ENCODE data around the gene ADAMTSL5. TPM values are rescaled to one million over a fixed set of nuclear protein-coding genes. Genes with fewer than 3 reads are reported as not detected.
A peak's percentile ranks its signal among the peaks of the same experiment; 100 is the strongest.

Gene ADAMTSL5
- total RNA-seq, 2 donors from 2014 or later, result 14.5 to 27.2 TPM

DNA sequence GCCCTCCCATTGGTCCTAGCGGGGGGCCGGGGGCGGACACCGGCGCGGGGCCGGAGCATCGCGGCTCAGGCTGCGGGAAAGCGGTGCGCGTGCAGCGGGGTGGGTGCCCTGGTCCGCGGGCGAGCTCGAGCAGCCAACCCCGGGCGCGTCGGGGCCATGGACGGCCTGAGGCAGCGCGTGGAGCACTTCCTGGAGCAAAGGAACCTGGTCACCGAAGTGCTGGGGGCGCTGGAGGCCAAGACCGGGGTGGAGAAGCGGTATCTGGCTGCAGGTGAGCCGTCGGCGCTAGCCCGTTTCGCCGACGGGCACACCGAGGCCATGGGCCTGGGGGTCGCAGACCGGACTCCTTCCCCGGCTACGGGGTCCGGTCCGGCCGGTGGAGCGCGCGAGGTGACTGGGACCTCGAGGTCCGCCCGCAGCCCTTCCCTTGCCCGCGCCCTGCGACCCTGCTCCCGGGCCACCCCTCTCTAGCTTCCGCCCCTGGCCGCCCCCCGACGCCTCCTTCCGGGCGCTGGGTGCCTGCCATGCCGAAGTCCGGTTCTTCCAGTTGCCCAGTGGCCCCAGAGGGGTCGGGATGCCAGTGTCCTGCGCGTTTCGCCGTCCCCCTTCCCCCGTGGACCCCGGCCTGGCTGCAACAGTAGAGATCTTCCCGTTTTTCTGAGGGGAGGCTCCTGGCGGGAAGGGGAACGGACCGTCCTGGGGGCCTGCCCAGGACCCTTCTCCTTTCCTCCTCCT, 21.5 kb downstream of the ADAMTSL5 start, which contains the start of gene REEP6:
Gene REEP6, plus strand, starts transcription at position 68 of the 735 bp plus-strand sequence. Its CDS starts 89 bp downstream, at position 157.
- no peaks in the 10 kb centered on the region for H3K9me3 ChIP-seq
- no peaks in the 10 kb centered on the region for H3K36me3 ChIP-seq
- no peaks in the 10 kb centered on the region for H3K27me3 ChIP-seq
- DNase-seq (ENCODE audit: low spot score), result no peak
- H3K4me3 ChIP-seq, result peak within 1 kb of the TSS; percentile 40 to 63
- H3K27ac ChIP-seq, result peak within 1 kb of the TSS; percentile 80
- H3K4me1 ChIP-seq, result peaks cover 0 to 17% of the 10 kb centered on the region in 2 donors
- TF ChIP-seq, protein P1, sequence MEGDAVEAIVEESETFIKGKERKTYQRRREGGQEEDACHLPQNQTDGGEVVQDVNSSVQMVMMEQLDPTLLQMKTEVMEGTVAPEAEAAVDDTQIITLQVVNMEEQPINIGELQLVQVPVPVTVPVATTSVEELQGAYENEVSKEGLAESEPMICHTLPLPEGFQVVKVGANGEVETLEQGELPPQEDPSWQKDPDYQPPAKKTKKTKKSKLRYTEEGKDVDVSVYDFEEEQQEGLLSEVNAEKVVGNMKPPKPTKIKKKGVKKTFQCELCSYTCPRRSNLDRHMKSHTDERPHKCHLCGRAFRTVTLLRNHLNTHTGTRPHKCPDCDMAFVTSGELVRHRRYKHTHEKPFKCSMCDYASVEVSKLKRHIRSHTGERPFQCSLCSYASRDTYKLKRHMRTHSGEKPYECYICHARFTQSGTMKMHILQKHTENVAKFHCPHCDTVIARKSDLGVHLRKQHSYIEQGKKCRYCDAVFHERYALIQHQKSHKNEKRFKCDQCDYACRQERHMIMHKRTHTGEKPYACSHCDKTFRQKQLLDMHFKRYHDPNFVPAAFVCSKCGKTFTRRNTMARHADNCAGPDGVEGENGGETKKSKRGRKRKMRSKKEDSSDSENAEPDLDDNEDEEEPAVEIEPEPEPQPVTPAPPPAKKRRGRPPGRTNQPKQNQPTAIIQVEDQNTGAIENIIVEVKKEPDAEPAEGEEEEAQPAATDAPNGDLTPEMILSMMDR (IDR thresholded peaks at IDR 0.05), result no peak

DNA sequence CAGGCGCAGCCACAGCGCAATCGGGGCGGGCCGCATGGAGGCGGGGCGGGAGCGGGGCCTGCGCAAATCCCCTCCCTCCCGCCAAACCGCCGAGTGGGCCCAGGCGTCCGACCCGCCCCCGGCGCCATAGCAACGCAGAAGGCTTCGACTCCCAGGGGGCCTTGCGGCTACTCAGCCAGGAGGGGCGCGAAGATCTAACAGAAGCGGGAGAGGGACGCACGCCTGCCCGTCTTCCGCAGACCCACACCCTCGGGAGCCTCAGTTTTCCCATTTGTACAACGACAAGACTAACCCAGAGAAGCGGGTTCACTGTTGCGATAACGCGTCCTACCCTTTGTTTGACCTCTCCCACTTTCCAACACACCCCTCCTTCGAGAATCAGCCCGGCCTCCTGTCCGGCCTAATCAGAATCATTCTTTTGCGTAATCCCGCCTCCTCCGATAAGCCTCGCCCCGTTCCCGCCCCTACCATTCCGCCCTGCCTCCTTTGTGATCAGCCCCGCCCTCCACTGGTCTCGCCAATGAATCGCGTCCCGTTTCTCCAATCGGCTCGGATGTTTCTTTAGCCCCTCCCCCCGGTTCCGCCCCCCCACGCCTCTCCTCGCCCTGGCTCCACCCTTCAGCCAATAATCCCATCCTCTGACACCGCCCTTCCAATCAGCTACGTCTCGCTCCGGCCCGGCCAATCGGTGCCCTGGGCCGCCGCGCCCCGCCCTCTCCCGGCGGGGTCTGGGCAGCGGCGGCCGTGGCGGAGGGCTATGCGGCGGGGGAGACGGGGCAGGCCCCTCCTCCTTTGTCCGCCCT, 22.3 kb downstream of the ADAMTSL5 start, which contains the start of gene PCSK4:
Gene PCSK4, minus strand, starts transcription at position 40 of the 803 bp plus-strand sequence. Its CDS starts 4 bp downstream, at position 36.
- no peaks in the 10 kb centered on the region for H3K27me3 ChIP-seq
- H3K4me3 ChIP-seq, result peak within 1 kb of the TSS; percentile 40 to 63
- H3K27ac ChIP-seq, result peak within 1 kb of the TSS; percentile 80
- DNase-seq (ENCODE audit: low spot score), result peak; percentile 99
- no peaks in the 10 kb centered on the region for H3K36me3 ChIP-seq
- TF ChIP-seq, protein P1 (IDR thresholded peaks at IDR 0.05), result no peak
- H3K4me1 ChIP-seq, result peaks cover 0 to 17% of the 10 kb centered on the region in 2 donors
- no peaks in the 10 kb centered on the region for H3K9me3 ChIP-seq

DNA sequence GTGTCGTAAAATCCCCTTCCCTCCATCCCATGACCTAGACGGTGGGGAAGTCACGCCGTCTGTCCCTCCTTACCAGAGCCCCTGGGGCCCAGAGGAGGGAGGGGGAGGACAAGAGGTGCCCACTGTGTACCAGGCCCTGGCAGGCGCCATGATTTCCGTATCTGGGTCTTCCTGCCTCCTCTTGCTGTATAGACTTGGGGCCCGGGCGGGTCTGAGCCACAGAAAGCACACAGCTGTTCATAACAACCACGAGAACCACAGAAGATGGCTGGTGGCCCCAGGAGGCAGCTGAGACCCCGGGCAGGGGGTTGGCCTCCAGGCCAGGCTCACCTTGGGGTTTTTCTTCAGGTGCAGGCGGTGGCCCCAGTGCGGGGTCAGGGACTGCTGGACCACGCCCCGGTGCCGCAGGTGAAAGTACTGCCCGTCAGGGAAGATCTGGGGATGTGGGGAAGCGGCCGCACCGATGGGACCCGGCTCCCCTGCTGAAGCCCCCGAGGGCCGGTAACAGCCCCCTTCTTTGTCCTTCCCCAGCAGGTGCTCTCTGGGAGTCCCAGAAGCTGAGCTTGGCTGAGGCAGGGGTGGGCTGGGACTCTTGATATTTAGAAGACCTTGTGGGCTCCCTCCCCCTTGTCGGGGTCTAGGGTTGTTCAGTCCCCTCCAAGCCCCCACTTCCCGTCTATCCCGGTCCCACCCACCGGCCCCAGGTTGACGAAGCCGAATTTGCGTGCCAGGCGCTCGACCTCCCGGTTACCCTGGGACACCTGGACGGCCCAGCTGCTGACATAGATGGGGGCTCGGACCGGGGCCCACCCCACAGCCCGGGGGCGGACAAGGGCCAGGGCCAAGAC, 23.1 kb downstream of the ADAMTSL5 start:
- H3K4me1 ChIP-seq, result peaks cover 0 to 17% of the 10 kb centered on the region in 2 donors
- TF ChIP-seq, protein P1 (IDR thresholded peaks at IDR 0.05), result no peak
- no peaks in the 10 kb centered on the region for H3K27me3 ChIP-seq
- peak overlapping the region; percentile 39 to 61 for H3K4me3 ChIP-seq
- H3K27ac ChIP-seq, result peak overlapping the region; percentile 80
- DNase-seq (ENCODE audit: low spot score), result no peak
- no peaks in the 10 kb centered on the region for H3K36me3 ChIP-seq
- no peaks in the 10 kb centered on the region for H3K9me3 ChIP-seq

DNA sequence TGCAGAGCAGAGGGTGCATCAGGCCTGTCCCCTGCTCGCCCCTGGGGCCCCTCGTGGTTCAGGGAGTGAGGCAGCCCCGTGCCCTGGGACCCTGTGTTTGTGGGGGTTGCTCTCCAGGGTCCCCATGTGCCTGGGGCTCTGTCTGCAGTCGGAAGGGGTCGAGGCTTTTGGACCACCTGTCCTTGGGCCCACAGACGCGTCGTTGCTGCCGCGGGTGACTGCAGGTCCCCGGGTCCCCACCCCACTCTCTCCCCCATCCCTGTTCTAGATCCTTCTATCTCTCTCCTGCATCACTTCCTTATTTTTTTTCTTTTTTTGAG, 24.6 kb downstream of the ADAMTSL5 start:
- Histone ChIP-seq H3K4me3 (no peak overlapping the region), H3K27ac (no peak overlapping the region), H3K9me3 (no peaks in the 10 kb centered on the region), H3K27me3 (no peaks in the 10 kb centered on the region), H3K36me3 (no peaks in the 10 kb centered on the region), H3K4me1 (peaks cover 0 to 17% of the 10 kb centered on the region in 2 donors)
- DNase-seq (ENCODE audit: low spot score), result no peak
- TF ChIP-seq, protein P1 (IDR thresholded peaks at IDR 0.05), result no peak

DNA sequence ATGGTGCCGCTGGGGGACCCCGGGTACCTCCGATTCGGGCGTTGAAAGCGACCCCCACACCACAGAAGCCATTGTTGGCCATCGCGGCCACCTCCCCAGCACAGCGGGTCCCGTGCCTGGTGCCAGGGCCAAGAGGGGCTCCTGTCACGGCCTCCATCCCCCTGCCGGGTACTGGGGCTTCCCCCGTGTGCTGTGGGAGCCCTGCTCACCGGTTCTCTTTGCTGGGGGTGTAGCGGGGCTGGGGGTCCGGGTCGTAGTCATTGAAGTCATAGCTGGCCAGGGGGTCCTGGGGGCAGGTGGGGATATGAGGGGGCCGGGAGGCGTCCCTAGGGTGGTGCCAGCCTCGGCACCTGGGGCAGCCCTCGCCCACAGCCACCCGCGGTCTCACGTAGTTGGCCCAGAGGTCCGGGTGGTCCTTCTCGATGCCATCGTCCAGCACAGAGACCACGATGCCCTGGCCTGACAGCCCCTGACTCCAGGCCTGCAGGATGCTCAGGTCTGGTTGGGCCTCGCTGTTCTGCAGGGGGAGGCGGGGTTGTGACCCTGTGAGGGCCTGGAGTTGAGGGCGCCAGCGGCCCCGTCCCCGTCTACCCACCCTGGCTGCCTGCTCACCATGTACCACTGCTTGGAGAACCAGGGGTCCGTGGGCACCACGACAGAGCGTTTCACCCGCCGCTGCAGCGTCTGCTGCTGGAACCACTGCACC, 25.1 kb downstream of the ADAMTSL5 start:
- Histone ChIP-seq H3K4me3 (no peak overlapping the region), H3K27me3 (no peaks in the 10 kb centered on the region), H3K27ac (no peak overlapping the region), H3K4me1 (peaks cover 0 to 17% of the 10 kb centered on the region in 2 donors), H3K9me3 (no peaks in the 10 kb centered on the region), H3K36me3 (no peaks in the 10 kb centered on the region)
- DNase-seq (ENCODE audit: low spot score), result no peak
- TF ChIP-seq, protein P1 (IDR thresholded peaks at IDR 0.05), result no peak
